ENCODE data around the gene SPAG8.

The SPAG8 gene

DNA sequence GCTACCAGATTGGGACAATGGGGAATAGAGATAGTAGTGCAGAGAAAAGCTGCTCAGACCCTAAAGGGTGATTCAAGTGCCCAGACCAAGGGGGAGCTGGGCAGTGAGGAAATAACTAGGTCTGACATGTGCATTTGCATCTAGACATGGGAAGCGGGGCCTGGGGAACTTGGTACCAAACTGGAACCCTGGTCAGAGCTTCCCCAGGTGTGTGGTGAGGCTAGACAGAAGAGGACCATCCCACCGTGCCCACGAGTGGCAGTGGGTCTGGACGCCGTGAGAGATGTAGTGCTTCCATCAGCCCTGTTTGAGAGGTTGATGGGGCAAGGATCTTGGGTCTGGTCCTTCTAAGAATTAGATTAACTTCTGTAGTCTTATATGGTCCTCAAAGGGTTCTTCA lies 24.5 kb upstream of the SPAG8 start:
- DNase-seq = no peak

DNA sequence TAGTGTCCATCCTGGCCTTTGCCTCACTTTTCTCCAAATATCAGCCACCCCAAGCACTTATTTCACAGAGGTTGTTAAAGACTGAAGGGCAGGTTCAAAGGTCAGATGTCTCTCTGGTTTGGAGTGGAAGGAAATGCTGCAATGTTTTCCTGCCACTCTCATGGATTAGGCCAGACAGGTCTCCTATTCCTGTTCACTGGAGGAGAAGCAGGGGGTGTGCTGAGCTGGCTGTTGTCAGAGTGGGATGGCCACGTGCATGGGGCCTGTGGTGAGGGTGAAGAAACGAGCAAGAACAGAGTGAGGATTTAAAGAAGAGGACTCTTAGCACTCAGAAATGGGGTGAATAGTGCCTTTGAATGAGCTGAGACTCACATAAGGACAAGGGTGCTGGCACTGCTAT lies 23.7 kb upstream of the SPAG8 start:
- DNase-seq = no peak

DNA sequence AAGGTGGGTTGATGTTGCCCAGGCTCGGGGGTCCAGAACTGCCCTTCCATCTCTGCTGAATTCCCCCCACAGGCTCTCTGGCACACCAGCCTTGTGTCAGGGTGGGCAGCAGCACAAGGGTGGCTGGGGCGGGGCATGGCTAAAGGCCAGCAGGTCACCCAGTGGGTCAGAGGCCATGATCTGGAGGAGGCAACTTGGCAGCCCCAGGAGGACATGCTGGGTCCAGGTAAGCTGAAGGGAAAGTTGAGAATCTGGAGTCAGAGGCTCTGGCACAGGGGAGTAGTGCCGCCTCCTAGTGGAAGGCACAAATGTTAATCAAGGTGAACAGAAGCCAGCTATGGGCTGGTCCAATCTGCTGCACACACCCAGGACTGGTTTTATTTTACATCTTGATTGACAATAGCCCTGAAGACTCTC lies 23.2 kb upstream of the SPAG8 start:
- no peak for DNase-seq

DNA sequence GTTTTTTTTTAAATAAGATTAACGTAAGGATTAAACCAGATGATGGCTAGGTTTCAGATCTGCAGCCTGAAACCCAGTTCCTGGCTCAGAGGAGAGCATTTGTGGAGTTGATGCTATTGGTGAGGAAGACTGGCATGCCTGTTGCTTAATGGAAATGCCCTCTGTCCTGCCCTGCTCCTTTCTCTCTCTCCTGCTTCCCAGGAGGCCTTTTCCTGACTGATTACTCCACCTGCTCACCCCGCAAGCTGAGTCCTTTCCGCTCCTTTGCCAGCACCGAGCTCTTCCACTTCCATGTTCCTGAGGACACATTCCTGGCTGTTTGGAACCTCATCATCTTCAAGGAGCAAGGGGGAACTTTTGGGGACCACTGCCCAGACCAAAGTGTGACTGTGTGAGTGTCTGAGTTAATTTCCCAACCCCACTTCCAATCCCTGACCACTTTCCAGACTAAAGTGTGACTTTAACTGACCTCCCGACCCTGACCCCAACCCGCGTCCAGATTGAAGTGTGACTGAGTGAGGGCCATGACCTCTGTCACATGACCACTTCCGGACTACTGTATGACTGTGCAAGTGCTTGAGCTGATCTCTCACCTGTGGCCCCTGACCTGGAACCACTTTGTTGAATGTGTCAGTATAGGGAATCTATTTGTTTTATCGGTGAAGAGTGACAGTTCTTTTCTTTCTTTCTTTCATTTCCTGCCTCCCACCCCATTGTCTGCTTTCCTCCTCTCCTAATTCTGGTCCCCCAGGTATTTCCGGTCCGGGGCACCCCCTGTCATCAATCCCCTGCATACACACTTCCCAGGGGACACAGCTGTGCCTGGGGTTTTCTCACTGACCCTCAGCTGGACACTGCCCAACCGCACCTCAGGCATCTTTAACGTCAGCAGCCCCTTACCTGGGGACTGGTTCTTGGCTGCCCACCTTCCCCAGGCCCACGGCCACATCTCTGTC lies 22.5 kb upstream of the SPAG8 start:
- no peak for DNase-seq

DNA sequence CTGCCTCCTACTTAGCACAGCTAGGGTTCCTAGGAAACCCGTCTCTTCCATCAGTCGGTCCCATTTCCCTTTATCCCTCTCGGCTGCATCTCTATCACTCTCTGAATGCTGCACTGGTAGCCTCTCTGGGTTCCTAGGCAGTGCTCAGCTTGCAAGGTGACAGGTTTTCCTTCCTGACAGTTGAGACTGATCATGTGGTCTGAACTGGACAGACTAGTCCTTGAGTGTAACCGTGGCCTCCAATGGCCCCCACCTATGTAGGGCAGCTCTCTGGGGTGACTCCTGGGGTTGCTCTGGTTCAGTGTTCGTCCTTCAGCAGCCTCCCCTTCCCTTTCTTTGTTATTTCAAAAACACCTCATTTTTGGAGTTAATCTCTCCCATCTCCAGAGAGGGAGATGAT lies 20.8 kb upstream of the SPAG8 start:
- no peak for DNase-seq

DNA sequence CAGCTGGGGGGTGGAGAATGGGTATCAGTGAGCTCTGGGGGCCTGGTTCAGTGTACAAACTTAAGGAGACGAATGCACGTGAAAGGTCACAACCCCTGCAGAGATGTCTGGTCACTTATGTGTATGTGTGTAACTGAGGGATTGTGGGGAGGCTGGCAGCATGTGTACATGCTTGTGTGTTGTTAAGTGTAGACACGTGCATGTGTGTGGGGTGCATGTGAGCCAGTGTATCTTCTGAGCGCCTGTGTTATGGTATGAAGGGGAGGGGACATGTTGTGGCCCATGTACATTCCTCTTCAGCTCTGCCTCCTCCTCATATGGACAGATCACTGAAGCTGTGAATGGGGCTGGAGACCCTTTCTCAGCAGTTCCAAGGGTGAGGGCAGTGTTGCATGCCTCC lies 19.0 kb upstream of the SPAG8 start:
- no peak for DNase-seq

DNA sequence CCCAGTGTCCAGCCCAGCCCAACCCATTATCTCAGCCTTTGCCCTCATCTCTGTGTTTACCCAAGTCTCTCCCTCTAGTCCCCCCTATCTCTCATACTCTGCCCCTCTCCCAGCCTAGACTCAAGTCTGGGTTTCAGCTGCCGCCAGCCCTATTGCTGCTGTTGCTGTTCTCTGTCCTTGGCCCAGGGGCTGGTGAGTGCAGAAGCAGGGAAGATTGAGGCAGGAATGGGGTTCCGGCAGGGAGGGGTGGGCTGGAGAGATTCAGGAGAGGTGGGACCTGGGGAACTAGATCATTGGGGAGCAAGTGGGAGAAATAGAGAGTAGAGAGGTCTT lies 17.7 kb upstream of the SPAG8 start:
- DNase-seq = no peak

DNA sequence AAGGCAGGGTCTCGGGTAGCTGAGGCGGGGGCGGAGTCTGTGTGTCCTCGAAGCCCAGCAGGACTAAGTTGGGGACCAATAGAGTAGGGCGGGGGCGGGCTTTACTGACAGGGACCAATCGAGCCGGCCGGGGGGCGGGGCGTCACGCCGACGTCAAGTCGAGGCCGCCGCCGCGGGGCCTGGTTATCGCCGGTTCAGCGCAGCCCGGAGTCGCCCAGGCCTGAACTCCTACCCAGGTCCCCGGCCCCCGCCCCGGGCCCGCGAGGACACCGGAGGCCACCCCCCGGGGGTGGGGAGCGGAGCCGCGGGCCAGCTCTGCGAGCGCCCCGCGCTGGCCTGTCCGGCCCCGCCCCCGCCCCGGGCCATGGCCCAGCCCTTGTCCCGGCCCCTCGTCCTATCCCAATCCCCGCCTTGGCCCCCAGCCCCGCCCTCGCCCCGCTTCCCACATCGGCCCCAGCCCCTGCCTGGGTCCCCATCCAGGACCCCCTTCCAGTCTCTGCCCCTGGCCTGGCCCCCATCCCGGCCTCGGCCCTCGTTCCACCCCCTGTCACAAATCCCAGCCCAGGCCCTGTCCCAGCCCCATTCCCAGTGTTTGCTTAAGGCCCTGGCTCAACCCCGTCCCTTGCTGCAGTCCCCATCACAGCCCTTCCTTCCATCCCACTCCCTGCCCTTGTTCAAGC lies 17.2 kb upstream of the SPAG8 start, which contains the start of gene TMEM8B:
Gene TMEM8B (plus strand): TSS at position 145 of the 680 bp plus-strand sequence. CDS start 220 bp downstream, at position 365.
- DNase-seq = peak; percentile 72

DNA sequence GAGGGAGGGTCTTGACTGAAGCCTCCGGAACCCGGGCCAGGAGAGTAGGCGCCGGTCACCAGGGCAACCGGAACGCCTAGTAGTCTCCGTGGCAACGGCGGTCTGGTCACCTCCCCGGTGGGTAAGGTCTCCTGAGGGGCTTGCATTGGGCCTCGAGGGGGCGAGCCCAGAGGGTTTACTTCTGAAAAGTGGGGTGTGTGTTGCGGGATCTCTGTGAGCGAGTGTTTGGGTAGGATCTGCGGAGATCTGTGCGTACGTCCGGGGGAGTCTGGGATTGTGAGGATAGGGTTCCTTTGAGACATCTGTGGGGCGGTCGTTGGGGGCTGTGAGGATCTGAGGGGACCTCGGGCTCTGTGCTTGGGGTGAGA lies 16.6 kb upstream of the SPAG8 start, which contains the start of gene FAM221B:
Gene FAM221B (minus strand): TSS at position 17 of the 368 bp plus-strand sequence. CDS start 2,571 bp downstream, outside the sequence.
- no peak for DNase-seq

DNA sequence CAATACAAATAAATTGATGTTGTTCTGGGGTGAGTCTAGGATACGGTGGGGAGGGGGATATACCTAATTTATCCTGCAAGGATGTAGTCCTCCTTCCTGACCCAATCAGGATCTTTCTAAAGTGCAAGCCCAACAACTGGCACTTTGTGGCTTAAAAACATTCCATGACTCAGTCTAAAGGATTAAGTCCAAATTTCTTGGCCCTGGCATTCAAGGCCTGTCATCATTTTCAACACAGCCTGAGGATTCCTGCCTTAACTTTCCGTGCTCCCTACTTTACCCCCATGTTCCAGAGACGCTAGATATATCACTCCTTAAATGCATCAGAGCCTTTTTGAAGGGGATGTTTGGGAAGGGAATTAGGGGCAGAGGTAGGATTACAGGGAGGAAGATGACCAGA lies 15.4 kb upstream of the SPAG8 start:
- no peak for DNase-seq

DNA sequence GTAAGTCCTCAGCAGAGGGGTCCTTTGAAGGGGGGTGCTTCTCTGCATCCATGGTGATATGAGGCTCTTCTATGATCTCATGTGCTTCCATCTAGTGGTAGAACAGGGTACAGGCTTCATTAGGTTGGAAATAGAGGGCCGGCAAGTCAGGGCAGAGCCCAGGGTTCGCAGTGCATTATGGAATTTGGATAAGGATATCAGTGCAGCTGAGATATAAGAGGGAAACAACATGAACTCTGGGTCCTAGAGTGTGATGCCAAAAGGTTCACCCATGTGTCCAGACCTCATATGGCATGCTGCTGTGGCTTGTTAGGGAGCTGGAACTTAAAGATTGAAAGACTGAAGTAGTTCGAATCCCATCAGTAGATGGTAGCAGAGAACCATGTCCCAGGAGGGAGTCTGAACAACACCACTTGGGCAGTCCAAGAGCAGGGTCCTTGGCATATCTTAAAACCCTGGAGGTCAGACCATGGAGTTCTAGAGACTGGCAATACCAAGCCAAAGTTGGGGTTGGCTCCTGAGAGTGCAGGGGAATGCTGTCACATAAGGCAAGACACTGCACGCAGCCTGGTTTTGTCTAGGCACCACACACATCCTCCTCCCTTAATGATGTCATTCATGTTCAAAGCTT lies 14.1 kb upstream of the SPAG8 start:
- DNase-seq = peak; percentile 42

DNA sequence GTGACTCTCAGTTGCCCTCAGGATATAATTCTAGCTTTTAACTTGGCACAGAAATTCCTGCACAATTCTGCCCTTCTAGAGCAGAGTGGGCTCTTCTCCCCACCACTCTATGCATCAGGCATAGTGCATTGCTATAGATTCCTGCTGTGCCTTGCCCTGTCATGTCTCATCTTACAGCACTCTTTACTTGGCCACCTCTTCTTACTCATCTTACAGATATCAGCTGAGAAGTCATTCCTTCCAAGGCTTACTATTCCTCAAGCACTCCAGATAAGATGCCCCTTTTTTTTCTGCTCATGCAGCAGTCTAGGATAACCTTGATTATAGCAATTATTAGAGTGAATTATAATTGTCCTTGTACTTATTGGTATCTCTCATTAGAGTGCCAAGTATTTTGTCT lies 10.9 kb upstream of the SPAG8 start:
- DNase-seq = no peak

DNA sequence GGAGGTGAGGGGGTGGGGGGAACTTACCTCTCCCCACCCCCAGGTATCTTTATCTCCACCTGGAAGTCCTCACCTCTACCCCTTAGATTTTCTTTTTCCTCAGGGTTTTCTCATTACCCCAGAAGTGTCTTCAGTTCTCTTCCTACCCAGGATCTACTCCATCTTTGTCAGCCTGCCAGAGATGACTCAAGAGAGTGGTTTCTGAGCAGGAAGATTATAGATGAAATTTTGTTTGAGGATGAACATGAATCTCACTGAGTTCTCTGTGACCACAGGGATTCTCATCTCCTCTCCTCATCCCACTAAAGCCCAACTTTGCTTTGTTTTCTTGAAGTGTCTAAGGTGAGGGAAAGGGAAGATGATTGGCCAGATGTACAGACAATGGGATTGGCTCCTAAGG lies 8.0 kb upstream of the SPAG8 start:
- no peak for DNase-seq

DNA sequence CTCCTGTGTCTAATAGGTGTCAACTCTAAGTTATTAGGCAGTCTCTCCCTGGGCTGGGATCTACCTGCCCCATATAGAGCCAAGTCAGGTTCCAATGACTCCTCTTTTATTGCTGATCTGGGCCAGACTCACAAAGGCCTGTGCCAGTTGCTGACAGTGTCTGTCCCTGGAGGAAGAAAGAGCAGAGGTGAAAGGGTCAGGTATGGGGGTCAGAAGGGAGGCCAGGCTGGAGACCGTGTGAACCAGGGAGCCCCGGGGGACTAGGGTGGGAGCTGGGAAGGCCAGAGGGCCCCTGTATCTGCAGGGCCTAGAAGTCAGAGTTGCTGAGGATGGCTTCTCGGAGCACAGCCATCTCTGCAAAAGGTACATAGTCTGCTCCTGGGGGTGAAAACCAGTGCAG lies 6.3 kb upstream of the SPAG8 start:
- DNase-seq = no peak

DNA sequence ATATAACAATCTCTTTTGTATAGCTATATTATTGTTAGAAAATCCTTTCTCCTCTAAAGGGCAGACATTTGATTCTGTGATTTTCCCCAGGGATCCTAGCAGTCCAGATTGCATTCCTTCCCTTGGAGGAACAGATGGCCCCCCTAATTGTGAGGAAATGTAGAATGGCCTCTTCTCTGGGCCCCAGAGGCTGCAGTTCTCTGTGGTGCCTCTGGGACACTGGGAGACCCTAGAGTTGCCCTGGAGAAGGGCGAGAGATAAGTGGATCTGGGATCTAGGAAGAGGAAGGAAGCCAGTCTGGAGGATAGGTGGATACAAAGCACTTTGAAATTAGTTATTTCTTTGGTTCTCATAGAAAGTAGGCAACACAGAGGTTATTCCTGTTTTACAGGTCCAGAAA lies 4.6 kb upstream of the SPAG8 start:
- DNase-seq = peak; percentile 23

DNA sequence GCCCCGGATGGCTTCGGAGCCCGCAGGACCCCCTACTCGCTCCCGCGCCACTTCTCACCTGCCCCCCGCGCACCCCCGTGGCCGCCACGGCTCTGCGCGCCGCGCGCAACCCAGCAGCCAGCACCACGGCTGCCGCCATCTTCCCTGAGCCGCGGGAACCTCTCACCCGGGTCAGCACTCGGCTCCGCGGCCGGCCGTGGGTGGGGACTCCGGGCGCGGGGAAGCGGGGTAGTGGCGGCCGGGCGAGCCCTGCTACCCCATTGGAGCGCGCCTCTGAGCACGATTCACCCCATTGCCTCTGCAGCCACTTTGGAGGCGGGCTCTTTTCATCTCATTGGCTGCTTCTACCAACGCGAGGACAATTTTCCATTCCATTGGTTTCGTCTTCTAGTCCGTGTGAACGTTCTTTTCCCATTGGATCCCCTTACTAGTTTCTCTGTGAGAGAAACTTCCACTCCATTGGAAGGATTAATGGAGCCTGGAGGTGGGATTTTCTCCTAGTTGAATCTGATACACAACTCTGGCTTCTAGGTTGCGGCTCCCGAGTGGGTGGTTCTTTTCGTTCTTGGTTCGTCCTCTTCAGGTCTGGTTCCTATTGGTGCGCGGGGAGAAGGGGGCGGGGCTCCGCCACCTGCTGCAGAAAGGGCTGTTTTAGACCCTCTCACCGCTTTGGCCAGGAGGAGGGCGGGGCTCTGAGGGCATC lies 2.9 kb upstream of the SPAG8 start, which contains the start of gene HINT2:
Gene HINT2 (minus strand): TSS at position 202 of the 703 bp plus-strand sequence. CDS start 63 bp downstream, at position 139.
- peak; percentile 99 for DNase-seq

DNA sequence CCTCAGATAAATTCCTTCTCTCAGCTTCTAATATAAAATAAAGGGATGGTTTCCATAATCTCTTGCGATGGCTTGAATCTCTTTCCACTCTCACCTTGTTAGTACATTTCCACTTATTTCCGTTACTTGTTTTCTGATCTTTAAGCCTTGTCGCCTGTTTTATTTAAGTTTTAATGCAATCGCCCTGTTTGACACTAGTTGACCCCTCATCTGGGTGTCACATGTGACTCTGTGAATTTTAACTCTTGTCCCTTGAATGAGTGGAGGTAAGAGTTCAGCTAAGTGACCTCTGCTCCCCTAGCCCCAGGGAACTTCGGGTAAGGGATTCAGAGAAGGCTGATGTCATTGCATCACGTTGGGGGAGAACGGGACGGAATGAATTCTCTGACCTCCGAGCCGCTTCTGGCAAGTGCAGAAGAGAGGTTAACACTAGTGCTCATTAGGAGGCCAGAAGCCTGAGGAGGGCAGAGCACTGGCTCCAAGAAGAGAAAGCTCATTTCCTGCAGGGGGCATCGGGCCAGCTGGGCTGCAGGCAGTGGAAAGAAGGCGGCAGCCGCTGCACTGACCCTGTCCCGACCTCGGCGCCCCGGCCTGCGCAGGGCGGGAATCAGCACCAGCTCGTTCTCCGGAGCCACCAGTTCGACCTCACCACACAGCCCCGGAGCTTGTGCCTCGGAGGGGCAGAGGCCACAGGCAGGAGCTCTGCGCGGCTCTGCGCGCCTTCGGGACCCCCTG lies 2.2 kb upstream of the SPAG8 start:
- no peak for DNase-seq

DNA sequence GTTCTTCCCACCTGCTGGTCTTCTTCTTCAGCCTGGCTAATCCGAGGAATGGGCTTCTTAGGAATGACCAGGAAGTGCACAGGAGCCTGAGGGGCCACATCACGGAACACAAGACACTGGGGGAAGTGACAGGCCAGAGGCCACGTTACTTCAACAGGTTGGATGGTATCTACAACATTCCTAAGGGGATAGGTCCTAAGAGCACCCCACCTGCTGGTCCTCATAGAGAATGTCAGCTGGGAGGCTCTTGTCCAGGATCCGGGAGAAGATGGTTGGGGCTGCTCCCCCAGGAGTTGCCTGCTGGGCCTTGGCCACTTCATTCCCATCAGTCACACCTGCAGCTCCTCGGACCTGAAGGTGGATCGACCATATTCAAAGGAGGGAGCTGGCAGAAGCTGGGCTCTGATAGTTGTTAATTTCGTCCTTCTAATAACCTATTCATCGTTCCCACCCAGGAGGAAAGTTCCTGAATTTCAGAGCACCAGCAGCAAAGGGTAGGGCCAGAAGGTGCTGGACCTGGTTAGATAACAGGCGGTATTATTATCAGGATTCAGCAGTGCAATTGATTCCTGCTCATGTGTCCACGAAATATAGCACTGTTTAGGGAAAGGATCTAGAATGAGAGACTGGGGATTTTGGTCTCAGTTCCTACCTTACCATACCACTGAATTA lies 1.5 kb upstream of the SPAG8 start:
- DNase-seq = no peak

DNA sequence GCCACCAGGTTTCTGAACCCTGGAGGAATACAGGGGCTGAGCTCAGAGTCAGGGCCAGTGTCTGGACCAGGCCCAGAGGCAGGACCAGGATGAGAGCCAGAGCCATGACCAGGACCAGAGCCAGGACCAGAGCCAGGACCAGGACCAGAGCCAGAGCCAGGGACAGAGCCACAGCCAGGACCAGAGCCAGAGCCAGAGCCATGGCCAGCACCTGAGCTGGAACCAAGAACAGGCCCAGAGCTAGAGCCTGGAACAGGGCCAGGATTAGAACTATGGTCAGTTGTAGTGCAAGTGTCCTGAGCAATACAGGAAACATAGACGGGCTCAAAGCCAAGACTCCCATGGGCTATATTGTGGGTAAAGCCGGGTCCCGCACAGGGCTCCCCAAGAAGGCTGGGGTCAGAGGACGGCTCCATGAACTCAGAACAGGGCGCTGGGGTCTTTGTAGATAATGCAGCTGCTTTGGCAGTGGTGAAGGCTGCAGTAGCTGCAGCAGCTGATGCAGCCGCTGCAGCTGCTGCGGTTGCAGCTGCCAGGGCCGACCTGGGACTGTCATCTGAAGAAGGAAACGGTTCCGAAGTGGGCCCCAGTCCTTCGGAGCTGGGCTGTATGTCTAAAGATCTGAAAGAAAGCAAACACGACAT lies 559 bp downstream of the SPAG8 start:
- DNase-seq = no peak

DNA sequence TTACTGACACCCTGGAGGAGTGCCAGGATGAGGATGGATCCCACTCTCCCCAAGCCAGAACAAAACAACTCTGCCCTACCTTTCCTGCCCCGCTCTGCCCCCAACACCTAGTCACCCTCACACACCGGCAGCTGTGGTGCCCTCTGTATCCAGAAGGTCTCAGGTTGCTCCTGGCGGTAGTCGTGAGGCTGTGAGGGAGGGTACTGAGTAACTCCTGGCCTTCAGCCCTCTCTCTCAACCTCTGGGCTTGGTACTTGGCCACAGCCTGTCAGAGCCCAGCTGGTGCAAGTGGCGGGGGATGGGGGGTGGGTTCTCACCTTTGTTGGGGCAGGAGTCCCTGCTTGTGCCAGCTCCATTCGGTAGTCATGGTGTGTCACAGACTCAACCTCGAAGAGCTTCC lies 1.9 kb downstream of the SPAG8 start:
- no peak for DNase-seq

DNA sequence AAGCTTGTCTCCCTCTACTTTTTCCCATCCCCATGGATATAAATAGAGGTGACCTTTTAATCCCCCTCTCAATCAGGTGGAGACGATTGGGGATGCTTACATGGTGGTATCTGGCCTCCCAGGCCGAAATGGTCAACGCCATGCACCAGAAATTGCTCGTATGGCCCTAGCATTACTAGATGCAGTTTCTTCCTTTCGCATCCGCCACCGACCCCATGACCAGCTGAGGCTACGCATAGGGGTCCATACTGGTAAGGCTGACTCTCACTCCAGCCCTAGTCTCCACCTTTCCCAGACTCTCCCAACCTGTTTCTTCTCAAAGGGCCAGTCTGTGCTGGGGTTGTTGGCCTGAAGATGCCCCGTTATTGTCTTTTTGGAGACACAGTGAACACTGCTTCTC lies 3.6 kb downstream of the SPAG8 start:
- no peak for DNase-seq
